Epithelial cell of proximal tubule (primary cell): ENCODE results near the gene MN1. TPM values are rescaled to one million over a fixed set of nuclear protein-coding genes. Genes with fewer than 3 reads are reported as not detected.

Experiments used
- DNase-seq: peaks from one replicate; pipeline ENCODE4 v3.0.0-alpha.2; 2011; ENCODE audit warnings: low read depth
- H3K4me3 ChIP-seq: 2 replicates; pipeline ENCODE4 v1.5.1; 2011; ENCODE audit warnings: low read depth, mild to moderate bottlenecking, low read length
- total RNA-seq: library from RNA; depleted of rRNA; stranded (reverse); fragments of >200 nt; gene quantifications from 2 replicates; pipeline ENCODE4 v1.2.3, GENCODE V29; 2015
- TF ChIP-seq, protein P1 (sequence below): conservative IDR thresholded peaks from 2 replicates; pipeline ENCODE4 v1.5.1; 2012; ENCODE audit warnings: low read depth, mild to moderate bottlenecking, low read length

The MN1 gene
- total RNA-seq, 1 donor from 2014 or later = 0.06 TPM

DNA sequence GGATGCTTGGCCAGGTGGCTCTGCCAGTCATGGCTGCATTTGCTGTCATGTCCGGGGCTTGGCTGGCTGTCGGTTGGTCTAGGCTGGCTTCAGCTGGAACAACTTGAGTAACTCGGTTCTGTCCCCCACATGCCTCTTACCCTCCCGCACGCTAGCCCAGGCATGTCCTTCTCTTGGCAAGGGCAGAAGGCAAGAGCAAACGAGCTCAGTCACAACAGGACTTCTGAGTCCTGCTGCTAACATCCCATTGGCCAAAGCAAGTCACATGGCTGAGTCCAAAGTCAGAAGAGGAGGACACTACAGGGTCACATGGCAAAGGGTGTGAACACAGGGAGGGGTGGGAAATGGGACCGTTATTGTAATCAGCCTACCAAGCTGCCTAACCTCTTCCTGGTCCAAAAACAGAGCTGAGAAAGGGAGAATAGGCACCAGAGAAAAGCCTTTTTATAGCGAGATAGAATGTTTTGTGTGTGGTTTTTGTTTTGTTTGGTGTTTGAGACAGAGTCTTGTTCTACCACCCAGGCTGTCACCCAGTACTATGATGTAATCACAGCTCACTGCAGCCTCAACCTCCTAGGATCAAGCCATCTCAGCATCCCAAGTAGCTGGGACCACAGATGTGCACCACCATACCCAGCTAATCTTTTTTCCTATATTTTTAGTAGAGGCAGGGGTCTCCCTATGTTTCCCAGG, 81.9 kb downstream of the MN1 start:
- TF ChIP-seq, protein P1, sequence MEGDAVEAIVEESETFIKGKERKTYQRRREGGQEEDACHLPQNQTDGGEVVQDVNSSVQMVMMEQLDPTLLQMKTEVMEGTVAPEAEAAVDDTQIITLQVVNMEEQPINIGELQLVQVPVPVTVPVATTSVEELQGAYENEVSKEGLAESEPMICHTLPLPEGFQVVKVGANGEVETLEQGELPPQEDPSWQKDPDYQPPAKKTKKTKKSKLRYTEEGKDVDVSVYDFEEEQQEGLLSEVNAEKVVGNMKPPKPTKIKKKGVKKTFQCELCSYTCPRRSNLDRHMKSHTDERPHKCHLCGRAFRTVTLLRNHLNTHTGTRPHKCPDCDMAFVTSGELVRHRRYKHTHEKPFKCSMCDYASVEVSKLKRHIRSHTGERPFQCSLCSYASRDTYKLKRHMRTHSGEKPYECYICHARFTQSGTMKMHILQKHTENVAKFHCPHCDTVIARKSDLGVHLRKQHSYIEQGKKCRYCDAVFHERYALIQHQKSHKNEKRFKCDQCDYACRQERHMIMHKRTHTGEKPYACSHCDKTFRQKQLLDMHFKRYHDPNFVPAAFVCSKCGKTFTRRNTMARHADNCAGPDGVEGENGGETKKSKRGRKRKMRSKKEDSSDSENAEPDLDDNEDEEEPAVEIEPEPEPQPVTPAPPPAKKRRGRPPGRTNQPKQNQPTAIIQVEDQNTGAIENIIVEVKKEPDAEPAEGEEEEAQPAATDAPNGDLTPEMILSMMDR = no peak
- H3K4me3 ChIP-seq = no peak overlapping the region
- no peak for DNase-seq

- DNase-seq = no peak
- TF ChIP-seq, protein P1 = no peak
- H3K4me3 ChIP-seq = no peak overlapping the region
These were observed 82.6 kb downstream of the MN1 start for GRCh38 chr22:27719036-27719347.

- no peak overlapping the region for H3K4me3 ChIP-seq
- TF ChIP-seq, protein P1 = no peak
- DNase-seq = peak; percentile 56
These were observed 83.1 kb downstream of the MN1 start for GRCh38 chr22:27718186-27719035.

- DNase-seq = no peak
- TF ChIP-seq, protein P1 = no peak
- H3K4me3 ChIP-seq = no peak overlapping the region
These were observed 84.5 kb downstream of the MN1 start for GRCh38 chr22:27717094-27717493.

- H3K4me3 ChIP-seq = no peak overlapping the region
- DNase-seq = no peak
These were observed 85.5 kb downstream of the MN1 start for GRCh38 chr22:27716074-27716473.

GRCh38 chr22:27715106-27715505, 86.5 kb downstream of the MN1 start:
- TF ChIP-seq, protein P1 = peak; percentile 58
- DNase-seq = no peak
- H3K4me3 ChIP-seq = no peak overlapping the region

More at GRCh38 chr22:27716074-27716473, 85.5 kb downstream of the MN1 start:
- TF ChIP-seq, protein P1 = no peak

- no peak overlapping the region for H3K4me3 ChIP-seq
- TF ChIP-seq, protein P1 = no peak
- no peak for DNase-seq
These were observed 87.5 kb downstream of the MN1 start for GRCh38 chr22:27714068-27714467.
